Measurements from ENCODE around the gene ZNHIT2.
"Not testable (repeated sequence)": the region's sequence is repeated elsewhere in the genome, so short reads cannot be mapped to it uniquely, and the experiment has no call there.

Gene ZNHIT2

GRCh38 chr11:65121865-65122696 lies 4.6 kb upstream of the ZNHIT2 start, which contains the start of the genes FAU and MRPL49:
FAU (minus strand) TSS chr11:65122134; CDS start chr11:65121813, 321 bp downstream.
MRPL49 (plus strand) TSS chr11:65122321; CDS start chr11:65122347, 26 bp downstream.
- peak within 1 kb of the TSS; percentile 83 for H3K27ac ChIP-seq
- TF ChIP-seq CTCF (conservative IDR thresholded peaks at IDR 0.05) (no peak), ZFX (IDR thresholded peaks at IDR 0.05) (peak; percentile 67; the same call in 1 of the 2 replicates)

- TF ChIP-seq ZFX (IDR thresholded peaks at IDR 0.05) (no peak), CTCF (conservative IDR thresholded peaks at IDR 0.05) (no peak)
- H3K27ac ChIP-seq, result peak overlapping the region; percentile 83
These were observed 4.0 kb upstream of the ZNHIT2 start for GRCh38 chr11:65121447-65121864.

GRCh38 chr11:65120831-65121230 lies 3.3 kb upstream of the ZNHIT2 start:
- TF ChIP-seq ZFX (IDR thresholded peaks at IDR 0.05), result no peak
- no peak for TF ChIP-seq CTCF (conservative IDR thresholded peaks at IDR 0.05)
- peak overlapping the region; percentile 83 for H3K27ac ChIP-seq

GRCh38 chr11:65119670-65119995 lies 2.1 kb upstream of the ZNHIT2 start:
- no peak for TF ChIP-seq ZFX (IDR thresholded peaks at IDR 0.05)
- no peak for TF ChIP-seq CTCF (conservative IDR thresholded peaks at IDR 0.05)
- H3K27ac ChIP-seq, result no peak overlapping the region

GRCh38 chr11:65118891-65119669 lies 1.6 kb upstream of the ZNHIT2 start:
- H3K27ac ChIP-seq, result not testable (repeated sequence)

GRCh38 chr11:65118097-65118837 lies 766 bp upstream of the ZNHIT2 start:
- H3K27ac ChIP-seq, result peak overlapping the region; percentile 0; the same call in 1 of the 2 replicates
- TF ChIP-seq ZFX (IDR thresholded peaks at IDR 0.05) (no peak), CTCF (conservative IDR thresholded peaks at IDR 0.05) (no peak; the same call in 1 of the 2 replicates)

GRCh38 chr11:65116370-65117205 lies 913 bp downstream of the ZNHIT2 start:
- peak overlapping the region; percentile 98 for H3K27ac ChIP-seq

More at GRCh38 chr11:65116370-65117205, 913 bp downstream of the ZNHIT2 start:
- TF ChIP-seq ZFX (IDR thresholded peaks at IDR 0.05), result no peak
- no peak for TF ChIP-seq CTCF (conservative IDR thresholded peaks at IDR 0.05)

All from C4-2B (cell line).